Pancreas (tissue), 10 donors: ENCODE data around the gene CELF5. TPM values are rescaled to one million over a fixed set of nuclear protein-coding genes. Genes with fewer than 3 reads are reported as not detected.

Experiments
- ATAC-seq, 4 donors: fragments of 200-7000 bp; cut with Tn5 transposase; one replicate each; pipeline versions ENCODE4 v1.8.0 to v1.9.1; 2020; ENCODE audit warnings: mild to moderate bottlenecking in 4 of 4, moderate library complexity in 4 of 4
- DNase-seq, 6 donors: peaks; one replicate each; pipeline ENCODE4 v3.0.0-alpha.2; 2020
- FAIRE-seq: peaks from 2 replicates; lab custom pipeline; 2012; peaks lifted over from hg19 to GRCh38; lab: Jason Lieb, UNC
- H3K27ac ChIP-seq, 4 donors: fragments of 200-600 bp; sonication (generic); 1 replicate in 3 of 4; 2 replicates in 1 of 4; pipeline versions ENCODE4 v1.5.0 to v1.8.0; 2020
- H3K27me3 ChIP-seq, 4 donors: fragments of 200-600 bp; one replicate each; pipeline ENCODE4 v1.8.0; 2021
- H3K36me3 ChIP-seq, 3 donors: fragments of 200-600 bp; sonication (generic) in 1 of 3; one replicate each; pipeline versions ENCODE4 v1.5.0 to v1.8.0; 2020 to 2021
- H3K4me1 ChIP-seq, 3 donors: fragments of 200-600 bp; one replicate each; pipeline ENCODE4 v1.8.0; 2021
- H3K4me3 ChIP-seq, 4 donors: fragments of 200-600 bp; sonication (generic) in 2 of 4; one replicate each; pipeline versions ENCODE4 v1.5.0 to v1.8.0; 2020 to 2021
- H3K9me3 ChIP-seq, 4 donors: fragments of 200-600 bp; one replicate each; pipeline ENCODE4 v1.8.0; 2021
- WGBS, 2 donors: extraction: QIAGEN DNeasy Blood & Tissue Kit; methylation state at CpG; one replicate each; pipeline ENCODE4 v1.1.7; 2013; 5-methylcytosine and 5-hydroxymethylcytosine counted together
- intact Hi-C, 3 donors: fragments of 100-400 bp; cut with DNase I; formaldehyde crosslinking; loops; one replicate each; pipeline versions ENCODE4 v1.11.1 to v1.14.2; 2022
- polyA plus RNA-seq, 2 donors: library from polyadenylated mRNA; stranded (reverse); fragments of 200-250 nt; gene quantifications; one replicate each; pipeline ENCODE4 v1.2.3, GENCODE V29; 2013
- total RNA-seq, 6 donors: library from RNA; stranded (reverse); fragmentation: NEBNext Ultra II Directional in 4 of 6; extraction: Animal tissue kit (Norgen Biotek cat#: 25700) in 4 of 6; gene quantifications; one replicate each; pipeline versions ENCODE4 v1.2.1 to v1.2.4, GENCODE V29; 2021 to 2023
- TF ChIP-seq, protein P1 (sequence below), 4 donors: fragments of 200-600 bp; sonication (generic) in 3 of 4; IDR thresholded peaks; one replicate each; pipeline versions ENCODE4 v1.5.0 to v1.8.0; 2021; ENCODE audit warnings: antibody characterized with exemption in 4 of 4
- donor health status: healthy with polysubstance abuse.
- donor health status: DM: no; HTN: no; CAD: no; lungs with moderate emphysema.
- donor health status: DM: no; HTN: no; CAD: no.
- donor health status: control.
- donor health status: control.
- donor health status: Bipolar disorder and iron deficiency.
- donor health status: DM: yes; HTN: yes; CAD: no.
- donor health status: DM: no; HTN: no; CAD: no.
- donor health status: DM: no; HTN: no; CAD: no.
- donor health status: DM: yes; HTN: yes; CAD: no.

CELF5 gene
- total and polyA plus RNA-seq, 8 donors: 0.30 to 1.6 (median 0.65) TPM

DNA sequence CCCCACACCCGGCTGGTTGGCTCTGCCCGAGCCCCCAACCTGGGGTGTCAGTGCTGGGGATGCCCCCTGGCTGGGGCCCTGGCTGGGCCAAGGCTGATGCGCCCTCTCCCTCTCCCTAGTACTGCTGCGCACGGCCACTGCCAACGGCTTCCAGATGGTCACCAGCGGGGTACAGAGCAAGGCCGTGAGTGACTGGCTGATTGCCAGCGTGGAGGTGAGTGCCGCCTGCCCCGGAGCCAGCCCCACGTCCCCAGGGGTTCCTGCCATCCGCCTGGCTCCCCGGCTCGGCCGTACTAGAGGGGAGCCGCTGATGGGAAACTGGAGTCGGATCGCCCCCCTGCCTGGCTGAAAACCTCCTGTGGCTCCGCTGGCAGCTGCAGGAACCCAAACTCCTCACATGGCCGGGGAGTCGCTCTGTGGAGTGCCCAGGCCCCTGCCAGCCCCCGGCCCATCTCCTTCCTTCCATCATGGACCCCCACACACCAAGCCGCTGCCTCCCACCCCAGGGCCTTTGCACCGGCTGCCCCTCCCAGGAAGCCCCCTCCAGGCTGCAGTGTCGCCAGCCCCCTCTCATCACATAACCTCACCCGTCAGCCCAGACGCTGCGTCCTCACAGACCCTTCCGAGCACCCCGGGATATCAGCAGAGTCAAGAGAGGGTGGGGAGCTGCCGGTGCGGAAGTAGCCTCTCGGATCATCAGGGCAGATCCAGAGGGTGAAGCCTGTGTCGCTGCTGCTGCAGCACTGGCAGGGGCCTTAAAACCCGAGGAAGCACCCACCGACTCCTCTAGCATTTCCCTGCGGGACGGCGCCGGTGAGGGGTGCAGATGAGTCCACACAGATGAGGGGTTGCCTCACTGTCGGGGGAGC, 28.2 kb upstream of the CELF5 start:
- no peak for ATAC-seq
- 92 to 93% methylated on average over 41 to 42 of the region's 42 CpGs for WGBS, 2 donors
- no peaks in the 10 kb centered on the region for H3K36me3 ChIP-seq
- intact Hi-C loops: no loop called here
- peak in 2 of 6 donors; percentile 38 to 74 for DNase-seq
- no peaks in the 10 kb centered on the region for H3K27me3 ChIP-seq
- H3K9me3 ChIP-seq: no peaks in the 10 kb centered on the region
- H3K27ac ChIP-seq: no peak overlapping the region
- H3K4me3 ChIP-seq: no peak overlapping the region
- TF ChIP-seq, protein P1, sequence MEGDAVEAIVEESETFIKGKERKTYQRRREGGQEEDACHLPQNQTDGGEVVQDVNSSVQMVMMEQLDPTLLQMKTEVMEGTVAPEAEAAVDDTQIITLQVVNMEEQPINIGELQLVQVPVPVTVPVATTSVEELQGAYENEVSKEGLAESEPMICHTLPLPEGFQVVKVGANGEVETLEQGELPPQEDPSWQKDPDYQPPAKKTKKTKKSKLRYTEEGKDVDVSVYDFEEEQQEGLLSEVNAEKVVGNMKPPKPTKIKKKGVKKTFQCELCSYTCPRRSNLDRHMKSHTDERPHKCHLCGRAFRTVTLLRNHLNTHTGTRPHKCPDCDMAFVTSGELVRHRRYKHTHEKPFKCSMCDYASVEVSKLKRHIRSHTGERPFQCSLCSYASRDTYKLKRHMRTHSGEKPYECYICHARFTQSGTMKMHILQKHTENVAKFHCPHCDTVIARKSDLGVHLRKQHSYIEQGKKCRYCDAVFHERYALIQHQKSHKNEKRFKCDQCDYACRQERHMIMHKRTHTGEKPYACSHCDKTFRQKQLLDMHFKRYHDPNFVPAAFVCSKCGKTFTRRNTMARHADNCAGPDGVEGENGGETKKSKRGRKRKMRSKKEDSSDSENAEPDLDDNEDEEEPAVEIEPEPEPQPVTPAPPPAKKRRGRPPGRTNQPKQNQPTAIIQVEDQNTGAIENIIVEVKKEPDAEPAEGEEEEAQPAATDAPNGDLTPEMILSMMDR (IDR thresholded peaks at IDR 0.05): no peak
- FAIRE-seq: no peak
- no peaks in the 10 kb centered on the region for H3K4me1 ChIP-seq

DNA sequence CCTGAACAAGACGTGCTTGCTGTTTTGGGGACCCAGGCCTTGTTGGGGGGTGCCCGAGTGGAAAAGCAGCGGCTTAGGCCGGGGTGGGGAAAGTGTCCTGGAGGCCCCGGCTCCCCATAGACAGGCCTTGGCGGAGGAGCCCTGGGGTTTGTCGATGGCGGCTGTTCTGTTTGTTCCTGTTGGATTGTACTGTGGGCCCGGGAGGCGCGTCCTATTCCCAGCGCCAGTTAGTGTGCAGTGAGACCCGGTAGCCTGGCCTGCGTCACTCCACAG, 27.6 kb upstream of the CELF5 start:
- intact Hi-C loops: no loop called here
- no peak for DNase-seq
- no peak overlapping the region for H3K27ac ChIP-seq
- H3K9me3 ChIP-seq: no peaks in the 10 kb centered on the region
- no peak for FAIRE-seq
- H3K4me3 ChIP-seq: no peak overlapping the region
- TF ChIP-seq, protein P1 (IDR thresholded peaks at IDR 0.05): no peak
- 93 to 94% methylated on average over 14 of the region's 14 CpGs for WGBS, 2 donors
- no peak for ATAC-seq
- H3K27me3 ChIP-seq: no peaks in the 10 kb centered on the region
- H3K36me3 ChIP-seq: no peaks in the 10 kb centered on the region
- no peaks in the 10 kb centered on the region for H3K4me1 ChIP-seq

DNA sequence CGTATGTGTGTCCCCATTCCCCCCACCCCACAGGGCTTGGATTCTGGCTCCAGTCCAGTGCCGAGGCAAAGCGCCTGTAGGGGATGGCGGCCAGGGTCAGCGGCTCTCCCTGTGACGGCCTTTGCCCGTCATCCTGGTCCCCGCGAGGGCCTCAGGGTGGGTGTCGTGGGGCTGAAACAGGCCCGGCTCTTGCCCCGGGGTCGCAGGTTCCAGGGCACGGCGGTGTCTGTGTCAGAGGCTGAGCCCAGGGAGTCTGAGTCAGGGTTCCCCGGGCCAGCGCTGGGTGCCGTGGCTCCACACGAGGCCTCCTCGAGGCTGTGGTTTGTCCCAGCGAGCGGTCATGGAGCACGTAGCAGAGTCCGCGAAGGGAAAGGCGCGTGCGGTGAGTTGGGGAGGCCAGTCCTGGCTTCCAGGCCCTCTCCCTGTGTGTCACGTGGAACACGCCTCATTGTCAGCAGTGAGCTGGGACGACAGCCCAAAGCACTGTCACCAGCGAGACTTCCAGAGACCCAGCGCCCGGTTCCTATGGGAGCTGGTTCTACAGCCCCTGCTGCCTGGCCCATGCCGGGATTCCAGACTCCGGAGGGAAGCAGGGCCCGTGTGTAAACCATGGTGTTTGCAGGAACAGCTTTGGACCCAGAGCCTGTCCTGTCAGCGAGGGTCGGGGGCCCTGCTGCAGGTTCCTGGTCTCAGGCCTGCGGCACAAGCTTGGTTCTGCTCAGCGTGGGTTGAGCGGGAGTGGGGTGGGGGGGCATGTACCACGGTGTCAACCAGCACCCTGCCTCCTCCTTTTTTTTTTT, 25.4 kb upstream of the CELF5 start:
- DNase-seq (peak in 2 of 6 donors; percentile 50 to 71), ATAC-seq (no peak), FAIRE-seq (no peak)
- Histone ChIP-seq H3K36me3 (no peaks in the 10 kb centered on the region), H3K4me3 (no peak overlapping the region), H3K27me3 (no peaks in the 10 kb centered on the region), H3K9me3 (no peaks in the 10 kb centered on the region), H3K4me1 (no peaks in the 10 kb centered on the region), H3K27ac (no peak overlapping the region)
- TF ChIP-seq, protein P1 (IDR thresholded peaks at IDR 0.05): no peak
- WGBS, 2 donors: 94 to 96% methylated on average over 43 of the region's 43 CpGs
- intact Hi-C loops: no loop called here

DNA sequence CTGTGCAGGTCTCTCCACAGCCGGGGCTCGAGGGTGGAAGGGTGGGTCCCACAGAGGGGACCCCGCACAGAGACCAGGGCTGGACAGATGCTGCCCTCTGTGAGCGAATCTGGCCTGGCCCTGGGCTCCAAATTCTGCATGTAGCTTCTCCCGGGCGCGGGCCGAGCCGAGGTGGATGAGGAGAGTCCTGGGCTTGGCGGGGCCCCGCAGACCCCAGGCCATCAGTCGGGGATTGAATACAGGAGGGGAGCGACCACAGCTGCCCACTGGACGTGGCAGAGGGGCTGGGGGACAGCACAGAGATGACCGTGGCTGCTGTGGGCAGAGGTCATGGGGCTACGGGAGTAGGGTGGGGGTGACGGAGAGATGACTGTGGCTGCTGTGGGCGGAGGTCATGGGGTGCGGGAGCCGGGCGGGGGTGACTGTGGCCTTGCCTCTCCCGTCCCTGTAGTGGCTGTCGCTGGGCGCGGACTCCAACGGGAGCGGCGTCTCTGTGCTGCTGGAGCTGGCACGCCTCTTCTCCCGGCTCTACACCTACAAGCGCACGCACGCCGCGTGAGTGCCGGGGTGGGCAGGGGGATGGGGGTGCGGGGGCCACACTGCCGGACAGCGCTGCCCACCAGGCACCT, 23.3 kb upstream of the CELF5 start:
- H3K9me3 ChIP-seq: no peaks in the 10 kb centered on the region
- no peak for FAIRE-seq
- ATAC-seq: no peak
- no peak overlapping the region for H3K4me3 ChIP-seq
- WGBS, 2 donors: 94 to 96% methylated on average over 39 of the region's 39 CpGs
- no peaks in the 10 kb centered on the region for H3K4me1 ChIP-seq
- no peak for DNase-seq
- H3K27me3 ChIP-seq: no peaks in the 10 kb centered on the region
- H3K27ac ChIP-seq: no peak overlapping the region
- TF ChIP-seq, protein P1 (IDR thresholded peaks at IDR 0.05): no peak
- peaks cover 0 to 8% (median 1%) of the 10 kb centered on the region in 3 donors for H3K36me3 ChIP-seq
- intact Hi-C loops: no loop called here
